Osteoblast (primary cell): ENCODE results near the gene RNF151. TPM values are rescaled to one million over a fixed set of nuclear protein-coding genes. Genes with fewer than 3 reads are reported as not detected.

Experiments used
- DNase-seq: peaks from one replicate; pipeline ENCODE4 v3.0.0; 2011; ENCODE audit warnings: low spot score, mixed read lengths; ENCODE audit not compliant: insufficient read length; ENCODE audit errors: missing footprints
- H2AFZ ChIP-seq: 2 replicates; pipeline ENCODE4 v1.6.0; 2011; ENCODE audit warnings: mild to moderate bottlenecking, low read length
- H3K27ac ChIP-seq: 2 replicates; pipeline ENCODE4 v1.5.1; 2011; ENCODE audit warnings: mild to moderate bottlenecking, low read depth, low read length, moderate library complexity
- H3K27me3 ChIP-seq: 2 replicates; pipeline ENCODE4 v1.6.0; 2012; ENCODE audit warnings: mild to moderate bottlenecking, control low read depth, inconsistent platforms, low read length, moderate library complexity; ENCODE audit not compliant: insufficient read depth
- H3K36me3 ChIP-seq: 2 replicates; pipeline ENCODE4 v1.5.1; 2011; ENCODE audit warnings: mild to moderate bottlenecking, low read length, control low read depth, moderate library complexity; ENCODE audit not compliant: insufficient read depth
- H3K4me1 ChIP-seq: 2 replicates; pipeline ENCODE4 v1.5.1; 2011; ENCODE audit warnings: mild to moderate bottlenecking, low read length, control low read depth, moderate library complexity; ENCODE audit not compliant: insufficient read depth
- H3K4me2 ChIP-seq: 2 replicates; pipeline ENCODE4 v1.6.0; 2011; ENCODE audit warnings: mild to moderate bottlenecking, low read length; ENCODE audit not compliant: insufficient read depth
- H3K4me3 ChIP-seq: fragments of 200-600 bp; sonication (generic); 3 replicates; pipeline ENCODE4 v1.5.1; 2012; ENCODE audit warnings: mild to moderate bottlenecking, low read length, inconsistent platforms; ENCODE audit not compliant: insufficient read depth
- H3K79me2 ChIP-seq: 2 replicates; pipeline ENCODE4 v1.6.0; 2012; ENCODE audit warnings: mild to moderate bottlenecking, low read length, control low read depth, inconsistent platforms; ENCODE audit not compliant: insufficient read depth
- H3K9me3 ChIP-seq: 2 replicates; pipeline ENCODE4 v1.5.1; 2011; ENCODE audit warnings: low read depth, low read length, control low read depth
- H4K20me1 ChIP-seq: 2 replicates; pipeline ENCODE4 v1.6.0; 2012; ENCODE audit warnings: mild to moderate bottlenecking, low read length, control low read depth; ENCODE audit not compliant: insufficient read depth
- total RNA-seq: library from RNA; depleted of rRNA; stranded (reverse); fragments of >200 nt; gene quantifications from 2 replicates; pipeline ENCODE4 v1.2.3, GENCODE V29; 2012
- TF ChIP-seq, protein P1 (sequence below): IDR thresholded peaks from 2 replicates; pipeline ENCODE4 v1.5.1; 2011; ENCODE audit warnings: mild to moderate bottlenecking, low read depth, low read length, moderate library complexity; ENCODE audit errors: extremely low read depth

RNF151 gene
- total RNA-seq, 1 donor = 0.36 TPM

DNA sequence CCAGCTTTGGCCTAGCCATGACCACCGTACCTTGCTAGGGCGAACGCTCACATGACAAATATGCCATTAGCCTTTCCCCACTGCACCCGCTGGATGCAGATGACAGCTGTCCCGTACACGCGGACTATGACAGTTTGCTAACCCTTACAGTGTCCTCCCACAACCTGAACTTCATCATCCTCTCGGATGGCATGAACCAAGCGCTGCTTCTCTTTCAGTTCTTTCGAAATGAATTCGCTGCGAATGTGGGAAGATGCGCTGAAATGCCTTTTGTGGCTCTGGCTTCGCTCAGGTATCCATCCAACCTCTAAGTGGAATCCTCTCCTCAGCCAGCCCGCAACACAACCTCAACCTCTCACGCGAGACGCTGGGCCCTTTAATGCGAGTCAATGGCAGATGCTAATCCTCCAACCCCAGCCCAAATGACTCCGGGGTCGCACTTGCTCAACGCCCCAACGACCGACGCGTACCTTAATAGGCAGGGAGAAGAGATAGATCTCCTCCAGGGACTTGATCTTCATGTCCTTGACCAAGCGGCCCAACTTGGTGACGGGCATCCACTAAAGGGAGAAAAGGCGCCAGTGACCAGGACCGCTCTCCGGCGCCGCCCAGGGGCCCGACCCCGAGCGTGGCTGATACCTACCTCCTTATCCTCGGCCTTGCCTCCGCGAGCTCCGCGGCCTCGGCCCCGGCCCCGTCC is 2.7 kb upstream of the RNF151 start:
- H4K20me1 ChIP-seq = peaks cover 38% of the 10 kb centered on the region
- peak overlapping the region; percentile 93 for H3K27ac ChIP-seq
- no peaks in the 10 kb centered on the region for H3K27me3 ChIP-seq
- H3K9me3 ChIP-seq = no peaks in the 10 kb centered on the region
- H3K36me3 ChIP-seq = peaks cover 28% of the 10 kb centered on the region
- H3K4me3 ChIP-seq = peak overlapping the region; percentile 91
- H3K4me2 ChIP-seq = peak overlapping the region; percentile 98
- peak; percentile 83 for DNase-seq
- TF ChIP-seq, protein P1, sequence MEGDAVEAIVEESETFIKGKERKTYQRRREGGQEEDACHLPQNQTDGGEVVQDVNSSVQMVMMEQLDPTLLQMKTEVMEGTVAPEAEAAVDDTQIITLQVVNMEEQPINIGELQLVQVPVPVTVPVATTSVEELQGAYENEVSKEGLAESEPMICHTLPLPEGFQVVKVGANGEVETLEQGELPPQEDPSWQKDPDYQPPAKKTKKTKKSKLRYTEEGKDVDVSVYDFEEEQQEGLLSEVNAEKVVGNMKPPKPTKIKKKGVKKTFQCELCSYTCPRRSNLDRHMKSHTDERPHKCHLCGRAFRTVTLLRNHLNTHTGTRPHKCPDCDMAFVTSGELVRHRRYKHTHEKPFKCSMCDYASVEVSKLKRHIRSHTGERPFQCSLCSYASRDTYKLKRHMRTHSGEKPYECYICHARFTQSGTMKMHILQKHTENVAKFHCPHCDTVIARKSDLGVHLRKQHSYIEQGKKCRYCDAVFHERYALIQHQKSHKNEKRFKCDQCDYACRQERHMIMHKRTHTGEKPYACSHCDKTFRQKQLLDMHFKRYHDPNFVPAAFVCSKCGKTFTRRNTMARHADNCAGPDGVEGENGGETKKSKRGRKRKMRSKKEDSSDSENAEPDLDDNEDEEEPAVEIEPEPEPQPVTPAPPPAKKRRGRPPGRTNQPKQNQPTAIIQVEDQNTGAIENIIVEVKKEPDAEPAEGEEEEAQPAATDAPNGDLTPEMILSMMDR = no peak
- peaks cover 26% of the 10 kb centered on the region for H3K4me1 ChIP-seq
- peaks cover 67% of the 10 kb centered on the region for H3K79me2 ChIP-seq
- H2AFZ ChIP-seq = no peak overlapping the region

DNA sequence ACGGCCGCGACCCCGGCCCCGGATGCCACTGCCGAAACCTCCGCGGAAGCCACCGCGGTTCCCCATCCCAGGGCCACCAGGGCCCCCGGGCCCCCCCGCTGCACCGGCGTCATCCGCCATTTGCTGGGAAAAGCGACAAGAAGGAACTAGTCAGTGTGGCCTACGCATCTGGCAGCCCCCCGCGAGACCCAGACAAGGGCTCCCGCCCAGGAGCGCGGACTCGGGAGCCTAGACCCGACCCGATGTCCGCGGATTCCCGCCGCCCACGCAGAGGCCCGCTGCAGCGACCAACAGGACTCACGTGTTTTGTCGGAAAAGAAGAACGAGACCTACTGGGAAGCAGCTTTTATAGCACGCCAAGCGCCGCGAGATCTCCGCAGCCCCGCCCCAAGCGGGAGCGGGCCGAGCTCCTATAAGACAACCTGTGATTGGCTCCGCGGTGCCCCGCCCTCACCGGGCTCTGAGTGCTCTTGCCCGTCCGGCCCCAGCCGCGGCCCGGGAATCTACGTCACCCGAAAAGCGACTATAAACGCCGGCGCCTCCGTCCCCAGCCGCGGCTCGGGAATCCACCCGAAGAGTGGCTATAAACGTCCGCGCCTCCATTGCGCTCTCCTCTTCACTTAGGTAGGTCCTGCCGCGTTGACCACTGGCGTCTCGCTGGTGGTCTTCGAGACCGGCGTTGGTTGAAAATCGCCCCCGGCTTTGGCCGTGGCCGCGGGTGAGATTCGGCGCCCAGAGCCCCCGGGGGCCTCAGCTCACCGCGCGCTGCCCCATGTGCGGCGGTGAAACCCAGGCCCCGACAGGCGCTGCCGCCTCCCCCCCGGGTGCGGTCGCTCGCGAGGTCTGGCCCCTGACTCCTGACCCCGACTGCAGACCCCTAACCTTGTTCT is 1.9 kb upstream of the RNF151 start, which contains the start of gene RPS2:
RPS2 (minus strand) TSS at position 321 of the 890 bp plus-strand sequence; CDS start at position 120, 201 bp downstream.
- H2AFZ ChIP-seq = peak within 1 kb of the TSS; percentile 76
- no peaks in the 10 kb centered on the region for H3K9me3 ChIP-seq
- H3K4me1 ChIP-seq = peaks cover 24% of the 10 kb centered on the region
- H3K27me3 ChIP-seq = no peaks in the 10 kb centered on the region
- peak; percentile 100 for DNase-seq
- TF ChIP-seq, protein P1 = no peak
- peaks cover 62% of the 10 kb centered on the region for H3K79me2 ChIP-seq
- H4K20me1 ChIP-seq = peaks cover 38% of the 10 kb centered on the region
- peak within 1 kb of the TSS; percentile 98 for H3K4me2 ChIP-seq
- H3K4me3 ChIP-seq = peak within 1 kb of the TSS; percentile 91
- peaks cover 28% of the 10 kb centered on the region for H3K36me3 ChIP-seq
- H3K27ac ChIP-seq = peak within 1 kb of the TSS; percentile 93

DNA sequence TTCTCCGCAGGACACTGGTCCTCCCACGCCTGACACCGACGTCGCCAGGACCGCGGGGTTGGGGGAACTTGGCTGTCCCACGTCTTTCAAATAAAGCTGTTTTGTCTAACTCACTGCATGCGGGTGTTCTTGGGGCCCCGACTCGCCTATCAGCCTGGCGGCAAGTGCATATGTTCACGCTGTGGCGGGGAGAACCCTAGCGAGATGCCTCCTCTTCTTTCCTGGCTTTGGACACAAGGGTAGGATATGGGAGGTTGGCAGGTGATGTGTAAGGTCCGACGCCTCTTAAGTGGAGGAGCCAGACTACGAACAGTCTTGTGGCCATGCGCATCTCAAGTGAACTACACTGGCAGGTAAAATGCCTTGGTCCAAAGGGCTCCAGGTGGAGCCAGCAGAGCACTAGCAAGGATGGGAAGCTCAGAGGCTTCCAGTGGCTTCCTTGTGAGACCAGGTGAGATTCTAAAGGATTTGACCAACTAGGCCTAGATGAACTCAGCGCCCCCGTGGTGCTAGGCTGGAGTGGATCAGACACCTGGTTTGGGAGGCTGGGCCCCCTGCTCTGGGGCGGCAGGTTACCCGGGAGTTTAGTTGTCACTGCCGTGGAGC is 1.2 kb upstream of the RNF151 start:
- Histone ChIP-seq H2AFZ (peak overlapping the region; percentile 76), H3K9me3 (no peaks in the 10 kb centered on the region), H3K27me3 (no peaks in the 10 kb centered on the region), H3K79me2 (peaks cover 55% of the 10 kb centered on the region), H4K20me1 (peaks cover 35% of the 10 kb centered on the region), H3K36me3 (peaks cover 28% of the 10 kb centered on the region), H3K27ac (peak overlapping the region; percentile 93), H3K4me3 (peak overlapping the region; percentile 91), H3K4me2 (peak overlapping the region; percentile 97), H3K4me1 (peaks cover 22% of the 10 kb centered on the region)
- peak; percentile 61 for DNase-seq
- TF ChIP-seq, protein P1 = no peak
